ENCODE results near the gene ASTE1.

- TF ChIP-seq, protein P1, sequence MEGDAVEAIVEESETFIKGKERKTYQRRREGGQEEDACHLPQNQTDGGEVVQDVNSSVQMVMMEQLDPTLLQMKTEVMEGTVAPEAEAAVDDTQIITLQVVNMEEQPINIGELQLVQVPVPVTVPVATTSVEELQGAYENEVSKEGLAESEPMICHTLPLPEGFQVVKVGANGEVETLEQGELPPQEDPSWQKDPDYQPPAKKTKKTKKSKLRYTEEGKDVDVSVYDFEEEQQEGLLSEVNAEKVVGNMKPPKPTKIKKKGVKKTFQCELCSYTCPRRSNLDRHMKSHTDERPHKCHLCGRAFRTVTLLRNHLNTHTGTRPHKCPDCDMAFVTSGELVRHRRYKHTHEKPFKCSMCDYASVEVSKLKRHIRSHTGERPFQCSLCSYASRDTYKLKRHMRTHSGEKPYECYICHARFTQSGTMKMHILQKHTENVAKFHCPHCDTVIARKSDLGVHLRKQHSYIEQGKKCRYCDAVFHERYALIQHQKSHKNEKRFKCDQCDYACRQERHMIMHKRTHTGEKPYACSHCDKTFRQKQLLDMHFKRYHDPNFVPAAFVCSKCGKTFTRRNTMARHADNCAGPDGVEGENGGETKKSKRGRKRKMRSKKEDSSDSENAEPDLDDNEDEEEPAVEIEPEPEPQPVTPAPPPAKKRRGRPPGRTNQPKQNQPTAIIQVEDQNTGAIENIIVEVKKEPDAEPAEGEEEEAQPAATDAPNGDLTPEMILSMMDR (conservative IDR thresholded peaks at IDR 0.05 in 1 of 2, IDR thresholded peaks at IDR 0.05 in 1 of 2; ENCODE audit: low read depth in 1 of 2, low read length in 2 of 2), result no peak
- no peak for TF ChIP-seq EZH2 (IDR thresholded peaks at IDR 0.05; ENCODE audit: low read length, missing control alignments)
Observed at GRCh38 chr3:131008326-131008725, 18.3 kb downstream of the ASTE1 start.
